H9 (cell line): ENCODE measurements around the gene ACMSD. TPM values are rescaled to one million over a fixed set of nuclear protein-coding genes. Genes with fewer than 3 reads are reported as not detected.

Experiments used
- DNase-seq: peaks from one replicate; pipeline ENCODE4 v3.0.0-alpha.2; 2017
- H2AFZ ChIP-seq: one replicate; pipeline ENCODE4 v1.6.1; 2013; ENCODE audit warnings: mild to moderate bottlenecking, low read length, control low read depth, moderate library complexity
- H2AK5ac ChIP-seq: 2 replicates; pipeline ENCODE4 v1.6.1; 2013; ENCODE audit warnings: low read length, control low read depth, mixed read lengths; ENCODE audit not compliant: insufficient read length
- H2BK120ac ChIP-seq: one replicate; pipeline ENCODE4 v1.6.1; 2013; ENCODE audit warnings: low read depth, mild to moderate bottlenecking, low read length, control low read depth, inconsistent platforms; ENCODE audit not compliant: poor library complexity, severe bottlenecking
- H2BK12ac ChIP-seq: 2 replicates; pipeline ENCODE4 v1.6.1; 2013; ENCODE audit warnings: low read length, control low read depth, mixed read lengths, low read depth; ENCODE audit not compliant: insufficient read length
- H2BK15ac ChIP-seq: 2 replicates; pipeline ENCODE4 v1.6.1; 2013; ENCODE audit warnings: low read depth, low read length, control low read depth
- H2BK20ac ChIP-seq: one replicate; pipeline ENCODE4 v1.6.1; 2013; ENCODE audit warnings: low read depth, mild to moderate bottlenecking, low read length, control low read depth, inconsistent platforms; ENCODE audit not compliant: poor library complexity, severe bottlenecking
- H2BK5ac ChIP-seq: 2 replicates; pipeline ENCODE4 v1.6.1; 2013; ENCODE audit warnings: low read length, control low read depth, mixed read lengths; ENCODE audit not compliant: insufficient read length
- H3K14ac ChIP-seq: 2 replicates; pipeline ENCODE4 v1.6.1; 2013; ENCODE audit warnings: low read length, control low read depth; ENCODE audit not compliant: insufficient read depth
- H3K18ac ChIP-seq: 2 replicates; pipeline ENCODE4 v1.6.1; 2013; ENCODE audit warnings: low read depth, mild to moderate bottlenecking, mixed read lengths, low read length, control low read depth; ENCODE audit not compliant: insufficient read length
- H3K23ac ChIP-seq: 2 replicates; pipeline ENCODE4 v1.6.1; 2013; ENCODE audit warnings: low read length, control low read depth, mixed read lengths, low read depth; ENCODE audit not compliant: insufficient read length
- H3K23me2 ChIP-seq: 2 replicates; pipeline ENCODE4 v1.6.1; 2013; ENCODE audit warnings: low read depth, mild to moderate bottlenecking, mixed read lengths, low read length, control low read depth; ENCODE audit not compliant: insufficient read length, poor library complexity, severe bottlenecking
- H3K27ac ChIP-seq: 2 replicates; pipeline ENCODE4 v1.5.1; 2013; ENCODE audit warnings: low read length, control low read depth, mixed read lengths, low read depth; ENCODE audit not compliant: insufficient read length
- H3K27me3 ChIP-seq: 2 replicates; pipeline ENCODE4 v1.6.1; 2013; ENCODE audit warnings: low read length, control low read depth, inconsistent platforms; ENCODE audit not compliant: insufficient read depth
- H3K4ac ChIP-seq: 2 replicates; pipeline ENCODE4 v1.6.1; 2013; ENCODE audit warnings: low read depth, mild to moderate bottlenecking, control low read depth, inconsistent platforms, low read length, moderate library complexity
- H3K4me1 ChIP-seq: 2 replicates; pipeline ENCODE4 v1.6.1; 2013; ENCODE audit warnings: low read length, control low read depth, inconsistent platforms; ENCODE audit not compliant: insufficient read depth
- H3K4me2 ChIP-seq: 2 replicates; pipeline ENCODE4 v1.6.1; 2013; ENCODE audit warnings: low read length, control low read depth, mixed read lengths; ENCODE audit not compliant: insufficient read length, insufficient read depth
- H3K56ac ChIP-seq: 2 replicates; pipeline ENCODE4 v1.6.1; 2013; ENCODE audit warnings: low read depth, mild to moderate bottlenecking, mixed read lengths, low read length, control low read depth; ENCODE audit not compliant: insufficient read length
- H3K79me1 ChIP-seq: 2 replicates; pipeline ENCODE4 v1.6.1; 2013; ENCODE audit warnings: low read depth, mild to moderate bottlenecking, moderate library complexity, low read length, control low read depth, inconsistent platforms; ENCODE audit not compliant: insufficient read depth, poor library complexity, severe bottlenecking
- H3K79me2 ChIP-seq: 2 replicates; pipeline ENCODE4 v1.6.1; 2013; ENCODE audit warnings: low read length, control low read depth, inconsistent platforms; ENCODE audit not compliant: insufficient read depth
- H3K9ac ChIP-seq: 2 replicates; pipeline ENCODE4 v1.6.1; 2013; ENCODE audit warnings: low read length, control low read depth, mixed read lengths; ENCODE audit not compliant: insufficient read length; ENCODE audit errors: extremely low read depth
- H3K9me3 ChIP-seq: one replicate; pipeline ENCODE4 v1.6.1; 2013; ENCODE audit warnings: low read depth, low read length, inconsistent platforms; ENCODE audit not compliant: control insufficient read depth
- H3T11ph ChIP-seq: one replicate; pipeline ENCODE4 v1.6.1; 2013; ENCODE audit warnings: mild to moderate bottlenecking, low read length, control low read depth, inconsistent platforms
- H4K20me1 ChIP-seq: one replicate; pipeline ENCODE4 v1.6.1; 2013; ENCODE audit not compliant: control insufficient read depth, insufficient read length, insufficient read depth
- H4K5ac ChIP-seq: 2 replicates; pipeline ENCODE4 v1.6.1; 2013; ENCODE audit warnings: low read depth, mild to moderate bottlenecking, mixed read lengths, low read length, control low read depth; ENCODE audit not compliant: insufficient read length
- H4K8ac ChIP-seq: replicated peaks from 2 replicates; pipeline ENCODE4 v1.6.1; 2013; ENCODE audit warnings: low read length, control low read depth, mixed read lengths, low read depth; ENCODE audit not compliant: insufficient read length
- H4K91ac ChIP-seq: 2 replicates; pipeline ENCODE4 v1.6.1; 2013; ENCODE audit warnings: low read depth, mild to moderate bottlenecking, moderate library complexity, mixed read lengths, low read length, control low read depth; ENCODE audit not compliant: insufficient read length
- H3K27ac Mint-ChIP-seq, 3 experiments: 2 replicates in 2 of 3; 3 replicates in 1 of 3; pipeline ENCODE4 v1.8.0; 2020 to 2021; ENCODE audit warnings: mixed read lengths in 3 of 3, mild to moderate bottlenecking in 1 of 3, moderate library complexity in 1 of 3
- H3K27me3 Mint-ChIP-seq: 2 replicates; pipeline ENCODE4 v1.8.0; 2021; ENCODE audit warnings: low read depth, mild to moderate bottlenecking, moderate library complexity, mixed read lengths
- H3K36me3 Mint-ChIP-seq, 3 experiments: 2 replicates in 2 of 3; 3 replicates in 1 of 3; pipeline ENCODE4 v1.8.0; 2020 to 2021; ENCODE audit warnings: low read depth in 3 of 3, mixed read lengths in 3 of 3; ENCODE audit not compliant: insufficient read depth in 1 of 3
- H3K4me1 Mint-ChIP-seq, 2 experiments: 2 replicates each; pipeline ENCODE4 v1.8.0; 2020; ENCODE audit warnings: mixed read lengths in 2 of 2
- H3K4me3 Mint-ChIP-seq, 2 experiments: 2 replicates in 1 of 2; 3 replicates in 1 of 2; pipeline ENCODE4 v1.8.0; 2020 to 2021; ENCODE audit warnings: mild to moderate bottlenecking in 2 of 2, mixed read lengths in 2 of 2, moderate library complexity in 1 of 2
- H3K9me3 Mint-ChIP-seq, 2 experiments: 2 replicates in 1 of 2; 3 replicates in 1 of 2; pipeline ENCODE4 v1.8.0; 2020; ENCODE audit warnings: mild to moderate bottlenecking in 2 of 2, mixed read lengths in 2 of 2, moderate library complexity in 1 of 2
- WGBS: extraction: QIAGEN DNeasy Blood & Tissue Kit; methylation state at CpG from one replicate; pipeline ENCODE4 v1.1.7; 2013; ENCODE audit warnings: missing lambda C conversion rate, low lambda C conversion rate, mixed read lengths; ENCODE audit not compliant: insufficient read length; ENCODE audit errors: extremely low coverage; 5-methylcytosine and 5-hydroxymethylcytosine counted together
- total RNA-seq: library from RNA; stranded (reverse); gene quantifications from 2 replicates; pipeline ENCODE4 v1.2.1, GENCODE V29; 2021
- TF ChIP-seq, protein P1 (sequence below): fragments of 200-600 bp; sonication (generic); conservative IDR thresholded peaks from 3 replicates; pipeline ENCODE4 v1.8.0; 2021; ENCODE audit warnings: antibody characterized with exemption, mild to moderate bottlenecking

The ACMSD gene
- total RNA-seq, 1 experiment from 2014 or later, result not detected

GRCh38 chr2:134869946-134870736 is 31.7 kb downstream of the ACMSD start:
- H3K4me3 Mint-ChIP-seq, result no peak overlapping the region
- no peak overlapping the region for H3K9ac ChIP-seq
- H3K27ac ChIP-seq, result no peak overlapping the region
- no peaks in the 10 kb centered on the region for H3K79me1 ChIP-seq
- H3K18ac ChIP-seq, result no peak overlapping the region
- H4K5ac ChIP-seq, result no peak overlapping the region
- no peak overlapping the region for H2AK5ac ChIP-seq
- no peak overlapping the region for H2BK15ac ChIP-seq
- H3K4me1 ChIP-seq, result no peaks in the 10 kb centered on the region
- no peak overlapping the region for H2BK12ac ChIP-seq
- no peaks in the 10 kb centered on the region for H3K23me2 ChIP-seq
- no peak for DNase-seq
- no peak overlapping the region for H2BK5ac ChIP-seq
- H3K79me2 ChIP-seq, result no peaks in the 10 kb centered on the region
- H3T11ph ChIP-seq, result no peak overlapping the region
- no peak overlapping the region for H3K4ac ChIP-seq
- TF ChIP-seq, protein P1, sequence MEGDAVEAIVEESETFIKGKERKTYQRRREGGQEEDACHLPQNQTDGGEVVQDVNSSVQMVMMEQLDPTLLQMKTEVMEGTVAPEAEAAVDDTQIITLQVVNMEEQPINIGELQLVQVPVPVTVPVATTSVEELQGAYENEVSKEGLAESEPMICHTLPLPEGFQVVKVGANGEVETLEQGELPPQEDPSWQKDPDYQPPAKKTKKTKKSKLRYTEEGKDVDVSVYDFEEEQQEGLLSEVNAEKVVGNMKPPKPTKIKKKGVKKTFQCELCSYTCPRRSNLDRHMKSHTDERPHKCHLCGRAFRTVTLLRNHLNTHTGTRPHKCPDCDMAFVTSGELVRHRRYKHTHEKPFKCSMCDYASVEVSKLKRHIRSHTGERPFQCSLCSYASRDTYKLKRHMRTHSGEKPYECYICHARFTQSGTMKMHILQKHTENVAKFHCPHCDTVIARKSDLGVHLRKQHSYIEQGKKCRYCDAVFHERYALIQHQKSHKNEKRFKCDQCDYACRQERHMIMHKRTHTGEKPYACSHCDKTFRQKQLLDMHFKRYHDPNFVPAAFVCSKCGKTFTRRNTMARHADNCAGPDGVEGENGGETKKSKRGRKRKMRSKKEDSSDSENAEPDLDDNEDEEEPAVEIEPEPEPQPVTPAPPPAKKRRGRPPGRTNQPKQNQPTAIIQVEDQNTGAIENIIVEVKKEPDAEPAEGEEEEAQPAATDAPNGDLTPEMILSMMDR, result no peak
- H4K91ac ChIP-seq, result no peak overlapping the region
- no CpG with 5 or more reads among the region's 8 CpGs for WGBS
- H3K27ac Mint-ChIP-seq, result no peak overlapping the region
- no peak overlapping the region for H3K14ac ChIP-seq
- no peak overlapping the region for H3K4me2 ChIP-seq
- no peaks in the 10 kb centered on the region for H3K27me3 ChIP-seq
- no peaks in the 10 kb centered on the region for H3K9me3 ChIP-seq
- no peaks in the 10 kb centered on the region; a peak in 1 of 4 replicates for H3K4me1 Mint-ChIP-seq
- no peak overlapping the region for H3K56ac ChIP-seq
- H3K36me3 Mint-ChIP-seq, result no peaks in the 10 kb centered on the region; a peak in 1 of 7 replicates
- H4K8ac ChIP-seq, result no peak overlapping the region
- no peak overlapping the region for H2BK120ac ChIP-seq
- H4K20me1 ChIP-seq, result no peaks in the 10 kb centered on the region
- peaks cover 0 to 3% of the 10 kb centered on the region in 2 experiments; a peak in 2 of 5 replicates for H3K9me3 Mint-ChIP-seq
- H2BK20ac ChIP-seq, result no peak overlapping the region
- H3K23ac ChIP-seq, result no peak overlapping the region
- H3K27me3 Mint-ChIP-seq, result no peaks in the 10 kb centered on the region
- H2AFZ ChIP-seq, result no peak overlapping the region
